Left lung (tissue), 10 donors: ENCODE data around the gene DHRS13. TPM values are rescaled to one million over a fixed set of nuclear protein-coding genes. Genes with fewer than 3 reads are reported as not detected.

Experiments used
- ATAC-seq: fragments of 200-7000 bp; cut with Tn5 transposase; one replicate; pipeline ENCODE4 v1.9.1; 2020; ENCODE audit warnings: moderate library complexity
- DNase-seq, 4 donors: peaks; one replicate each; pipeline ENCODE4 v3.0.0-alpha.2; 2013 to 2020
- H3K27ac ChIP-seq, 2 donors: fragments of 200-600 bp; sonication (generic) in 1 of 2; one replicate each; pipeline versions ENCODE4 v1.5.0 to v1.8.0; 2020 to 2021
- H3K27me3 ChIP-seq, 2 donors: fragments of 200-600 bp; sonication (generic) in 1 of 2; one replicate each; pipeline versions ENCODE4 v1.5.0 to v1.8.0; 2020 to 2021
- H3K36me3 ChIP-seq, 2 donors: fragments of 200-600 bp; sonication (generic) in 1 of 2; one replicate each; pipeline versions ENCODE4 v1.5.0 to v1.8.0; 2020 to 2021
- H3K4me1 ChIP-seq, 2 donors: fragments of 200-600 bp; one replicate each; pipeline ENCODE4 v1.8.0; 2021
- H3K4me3 ChIP-seq, 2 donors: fragments of 200-600 bp; sonication (generic) in 1 of 2; one replicate each; pipeline versions ENCODE4 v1.5.0 to v1.8.0; 2020 to 2021; ENCODE audit warnings: mild to moderate bottlenecking in 1 of 2
- H3K9me3 ChIP-seq, 2 donors: fragments of 200-600 bp; sonication (generic) in 1 of 2; one replicate each; pipeline versions ENCODE4 v1.5.0 to v1.8.0; 2020 to 2021
- CTCF ChIP-seq, 2 donors: fragments of 200-600 bp; sonication (generic) in 1 of 2; IDR thresholded peaks; one replicate each; pipeline versions ENCODE4 v1.5.0 to v1.8.0; 2021; ENCODE audit warnings: antibody characterized with exemption in 2 of 2
- intact Hi-C, 2 donors: fragments of 100-400 bp; cut with DNase I; formaldehyde crosslinking; loops; one replicate each; pipeline versions ENCODE4 v1.11.2 to v1.14.2; 2022
- polyA plus RNA-seq, 6 donors: library from polyadenylated mRNA; unstranded; fragments of 120-200 nt; gene quantifications; one replicate each; pipeline ENCODE4 v1.2.1, GENCODE V29; 2013; ENCODE audit not compliant: insufficient read length in 6 of 6
- total RNA-seq, 2 donors: library from RNA; stranded (reverse); fragmentation: NEBNext Ultra II Directional; extraction: Animal tissue kit (Norgen Biotek cat#: 25700); gene quantifications; one replicate each; pipeline ENCODE4 v1.2.1, GENCODE V29; 2021
- donor health status: DM: no; HTN: yes; CAD: no.
- donor health status: DM: no; HTN: no; CAD: no.

DHRS13 gene
- total and polyA plus RNA-seq, 8 donors: 5.2 to 16.9 (median 7.0) TPM

- DNase-seq (no peak), ATAC-seq (no peak)
- H3K9me3 ChIP-seq: no peaks in the 10 kb centered on the region
- H3K4me3 ChIP-seq: no peak overlapping the region
- H3K27ac ChIP-seq: peak overlapping the region; percentile 20 to 34
- no peaks in the 10 kb centered on the region for H3K27me3 ChIP-seq
- H3K36me3 ChIP-seq: peaks cover 0 to 100% of the 10 kb centered on the region in 2 donors
- intact Hi-C loops: no loop called here
- peaks cover 15 to 29% of the 10 kb centered on the region in 2 donors for H3K4me1 ChIP-seq
- no peak for TF ChIP-seq CTCF (IDR thresholded peaks at IDR 0.05)
Observed at GRCh38 chr17:28911411-28912045, 8.6 kb upstream of the DHRS13 start.

- no peak for DNase-seq
- no peaks in the 10 kb centered on the region for H3K9me3 ChIP-seq
- peaks cover 15 to 25% of the 10 kb centered on the region in 2 donors for H3K4me1 ChIP-seq
- H3K36me3 ChIP-seq: peaks cover 0 to 100% of the 10 kb centered on the region in 2 donors
- no peak for TF ChIP-seq CTCF (IDR thresholded peaks at IDR 0.05)
- intact Hi-C loops: no loop called here
- no peak overlapping the region for H3K4me3 ChIP-seq
- H3K27me3 ChIP-seq: no peaks in the 10 kb centered on the region
- no peak for ATAC-seq
- H3K27ac ChIP-seq: no peak overlapping the region
Observed at GRCh38 chr17:28910534-28910933, 7.7 kb upstream of the DHRS13 start.

GRCh38 chr17:28908640-28909167, 5.8 kb upstream of the DHRS13 start:
- Histone ChIP-seq H3K9me3 (no peaks in the 10 kb centered on the region), H3K27me3 (no peaks in the 10 kb centered on the region), H3K4me3 (no peak overlapping the region), H3K36me3 (peaks cover 0 to 85% of the 10 kb centered on the region in 2 donors), H3K27ac (peak overlapping the region; percentile 45 to 86), H3K4me1 (peaks cover 15 to 27% of the 10 kb centered on the region in 2 donors)
- TF ChIP-seq CTCF (IDR thresholded peaks at IDR 0.05): no peak
- ATAC-seq (peak; percentile 57), DNase-seq (no peak)
- intact Hi-C loops: no loop called here

DNA sequence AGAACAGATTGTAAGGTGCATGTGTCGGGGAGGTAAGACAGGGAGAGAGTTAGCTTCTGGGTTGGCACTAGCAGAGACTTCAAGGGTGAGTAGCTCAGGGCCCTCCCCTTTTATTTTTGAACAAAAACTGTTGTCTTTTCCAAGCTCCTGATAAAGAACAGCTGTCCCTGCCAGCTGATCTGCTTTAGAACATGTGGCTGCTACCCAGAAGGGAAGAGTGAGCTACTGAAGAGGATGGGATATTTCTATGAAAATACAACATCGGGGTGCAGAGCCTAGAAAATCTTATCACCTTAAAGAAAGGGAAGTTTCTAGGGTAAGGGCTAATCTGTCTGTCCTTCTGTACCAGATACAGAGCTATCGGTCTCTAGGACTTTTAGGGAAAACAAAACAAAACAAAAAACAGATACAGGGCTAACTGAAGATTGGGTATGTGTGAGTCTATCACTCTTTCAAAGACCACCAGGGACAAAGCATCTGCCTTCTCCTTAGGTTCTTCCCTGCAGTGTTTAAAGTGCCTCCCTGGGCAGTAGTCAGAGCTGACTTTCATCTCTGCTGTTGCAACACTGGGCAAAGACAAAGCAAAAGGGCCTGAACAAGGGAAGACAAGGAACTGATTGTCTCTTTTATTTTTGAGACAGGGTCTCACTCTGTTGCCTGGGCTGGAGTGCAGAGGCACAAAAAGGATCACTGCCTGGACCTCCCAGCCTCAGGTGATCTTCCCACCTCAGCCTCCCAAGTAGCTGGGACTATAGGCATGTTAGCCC, 5.0 kb upstream of the DHRS13 start:
- no peak for TF ChIP-seq CTCF (IDR thresholded peaks at IDR 0.05)
- DNase-seq: peak in 1 of 4 donors; percentile 72
- ATAC-seq: no peak
- no peak overlapping the region for H3K4me3 ChIP-seq
- intact Hi-C loops: no loop called here
- H3K9me3 ChIP-seq: no peaks in the 10 kb centered on the region
- peaks cover 15 to 35% of the 10 kb centered on the region in 2 donors for H3K4me1 ChIP-seq
- peak overlapping the region; percentile 45 to 86 for H3K27ac ChIP-seq
- no peaks in the 10 kb centered on the region for H3K27me3 ChIP-seq
- H3K36me3 ChIP-seq: peaks cover 0 to 77% of the 10 kb centered on the region in 2 donors
